GM13976 (cell line): ENCODE results near the gene CLDN2.

Source experiments
- DNase-seq: peaks from one replicate; pipeline ENCODE4 v3.0.0; 2012; ENCODE audit warnings: low spot score
- in situ Hi-C: fragments of 300-500 bp; cut with MboI; formaldehyde crosslinking; loops from one replicate; pipeline ENCODE4 v1.12.0; 2022; ENCODE audit warnings: low sequenced_read_pairs, mixed read lengths, inconsistent platforms; ENCODE audit not compliant: unreplicated experiment
- TF ChIP-seq, protein P1 (sequence below): IDR thresholded peaks from 2 replicates; pipeline ENCODE4 v1.5.1; 2012; ENCODE audit warnings: borderline replicate concordance, mild to moderate bottlenecking; ENCODE audit not compliant: insufficient read depth; ENCODE audit errors: extremely low read depth, missing control alignments, control extremely low read depth

The CLDN2 gene

DNA sequence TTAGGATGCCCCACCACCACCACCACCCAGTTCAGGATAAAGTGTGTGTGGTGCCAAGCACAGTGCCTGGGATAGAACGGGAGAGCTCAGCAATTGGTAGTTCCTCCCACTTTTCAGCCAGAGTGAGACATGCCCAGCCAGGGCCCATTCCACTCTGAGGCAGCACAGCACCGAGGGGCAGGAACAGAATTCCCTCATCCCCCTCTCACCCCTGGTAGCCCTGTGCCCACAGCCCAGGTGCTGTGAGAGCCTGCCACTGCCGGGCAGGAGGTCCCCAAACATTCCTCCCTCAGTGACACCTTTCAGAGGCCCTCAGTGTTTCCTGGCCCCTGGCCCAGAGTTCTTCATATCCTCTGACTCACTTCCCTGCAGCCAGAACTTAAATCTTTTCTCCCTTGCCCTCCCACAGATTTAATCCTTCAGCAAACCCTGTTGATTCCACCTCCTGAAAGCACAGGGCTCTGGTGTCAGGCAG is 25.2 kb upstream of the CLDN2 start:
- in situ Hi-C loops: no loop called here
- TF ChIP-seq, protein P1, sequence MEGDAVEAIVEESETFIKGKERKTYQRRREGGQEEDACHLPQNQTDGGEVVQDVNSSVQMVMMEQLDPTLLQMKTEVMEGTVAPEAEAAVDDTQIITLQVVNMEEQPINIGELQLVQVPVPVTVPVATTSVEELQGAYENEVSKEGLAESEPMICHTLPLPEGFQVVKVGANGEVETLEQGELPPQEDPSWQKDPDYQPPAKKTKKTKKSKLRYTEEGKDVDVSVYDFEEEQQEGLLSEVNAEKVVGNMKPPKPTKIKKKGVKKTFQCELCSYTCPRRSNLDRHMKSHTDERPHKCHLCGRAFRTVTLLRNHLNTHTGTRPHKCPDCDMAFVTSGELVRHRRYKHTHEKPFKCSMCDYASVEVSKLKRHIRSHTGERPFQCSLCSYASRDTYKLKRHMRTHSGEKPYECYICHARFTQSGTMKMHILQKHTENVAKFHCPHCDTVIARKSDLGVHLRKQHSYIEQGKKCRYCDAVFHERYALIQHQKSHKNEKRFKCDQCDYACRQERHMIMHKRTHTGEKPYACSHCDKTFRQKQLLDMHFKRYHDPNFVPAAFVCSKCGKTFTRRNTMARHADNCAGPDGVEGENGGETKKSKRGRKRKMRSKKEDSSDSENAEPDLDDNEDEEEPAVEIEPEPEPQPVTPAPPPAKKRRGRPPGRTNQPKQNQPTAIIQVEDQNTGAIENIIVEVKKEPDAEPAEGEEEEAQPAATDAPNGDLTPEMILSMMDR: no peak
- DNase-seq: no peak

DNA sequence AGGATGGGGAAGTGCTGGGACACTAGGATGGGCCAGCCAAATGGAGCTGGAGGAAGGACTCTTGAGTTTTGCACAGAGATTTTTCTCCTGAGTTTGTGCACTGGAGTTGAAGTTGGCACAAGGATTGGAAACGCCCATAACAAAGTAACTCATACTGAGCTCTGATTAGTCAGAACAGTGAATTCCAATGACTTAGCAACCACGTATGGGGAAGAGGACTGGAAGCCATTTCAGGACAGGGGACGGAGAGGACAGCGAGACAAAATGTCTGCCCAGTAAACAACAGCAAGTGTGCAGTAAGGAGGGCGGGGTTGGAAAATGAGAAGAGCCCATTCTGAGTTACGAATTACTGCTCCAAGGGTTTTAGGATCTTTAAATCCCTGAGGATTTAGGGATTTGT is 22.9 kb upstream of the CLDN2 start:
- in situ Hi-C loops: no loop called here
- DNase-seq: no peak
- TF ChIP-seq, protein P1: no peak

DNA sequence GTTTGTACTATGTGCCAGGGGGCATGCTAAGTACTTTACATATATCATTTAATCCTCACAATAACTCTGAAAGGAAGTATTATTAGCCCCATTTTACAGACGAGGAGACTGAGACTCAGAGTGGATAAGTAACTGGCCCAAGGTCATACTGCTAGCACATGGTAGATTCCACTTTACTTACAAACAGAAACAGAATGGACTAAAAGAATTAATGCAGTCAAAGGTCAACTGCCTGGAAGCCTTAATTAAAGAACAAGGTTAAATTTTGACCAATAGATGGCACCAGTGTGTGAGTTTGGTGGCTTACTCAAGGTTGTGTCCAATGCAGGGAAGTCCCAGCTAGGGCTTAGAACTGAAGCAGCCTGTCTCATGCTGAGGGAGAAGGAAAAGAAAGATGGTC is 21.7 kb upstream of the CLDN2 start:
- peak; percentile 52 for DNase-seq
- in situ Hi-C loops: no loop called here
- TF ChIP-seq, protein P1: peak; percentile 34

DNA sequence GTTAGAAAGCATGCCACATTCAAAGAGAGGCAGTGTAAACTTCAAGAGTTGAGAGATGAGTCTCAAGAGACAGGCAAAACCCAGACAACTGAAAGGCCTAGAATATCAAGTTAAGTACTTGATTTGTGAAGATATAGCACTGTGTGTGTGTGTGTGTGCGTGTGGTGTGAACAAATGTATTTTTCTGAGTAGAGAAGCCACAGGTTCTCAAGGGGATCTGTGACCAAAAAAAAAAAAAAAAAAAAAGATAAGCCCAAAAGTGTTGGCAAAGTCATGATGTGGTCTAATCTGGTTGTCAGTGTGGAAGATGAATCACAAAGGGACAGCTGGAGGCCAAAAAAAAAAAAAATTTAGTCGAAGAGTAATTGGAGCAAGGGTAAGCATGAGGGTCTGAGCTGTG is 20.9 kb upstream of the CLDN2 start:
- TF ChIP-seq, protein P1: no peak
- in situ Hi-C loops: no loop called here
- no peak for DNase-seq

DNA sequence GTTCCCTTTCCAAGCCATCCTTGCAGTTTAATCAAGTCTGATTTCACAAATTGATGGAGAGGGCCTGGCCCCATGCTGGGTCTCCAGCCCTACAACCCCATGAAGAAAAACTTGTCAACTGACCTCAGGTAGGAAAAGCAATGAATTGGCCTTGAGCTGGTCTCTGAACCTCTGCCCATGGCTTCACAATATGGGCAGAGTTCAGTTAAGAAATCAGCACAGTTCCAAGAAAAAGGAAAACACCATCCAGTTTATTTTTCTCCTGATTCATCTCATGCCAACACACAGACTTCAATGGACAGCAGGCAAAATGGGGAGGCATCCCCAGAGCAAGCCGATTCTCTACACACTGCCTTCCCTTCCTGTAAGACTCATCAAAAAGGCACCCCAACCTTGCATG is 20.4 kb upstream of the CLDN2 start:
- DNase-seq: no peak
- in situ Hi-C loops: no loop called here
- TF ChIP-seq, protein P1: no peak

DNA sequence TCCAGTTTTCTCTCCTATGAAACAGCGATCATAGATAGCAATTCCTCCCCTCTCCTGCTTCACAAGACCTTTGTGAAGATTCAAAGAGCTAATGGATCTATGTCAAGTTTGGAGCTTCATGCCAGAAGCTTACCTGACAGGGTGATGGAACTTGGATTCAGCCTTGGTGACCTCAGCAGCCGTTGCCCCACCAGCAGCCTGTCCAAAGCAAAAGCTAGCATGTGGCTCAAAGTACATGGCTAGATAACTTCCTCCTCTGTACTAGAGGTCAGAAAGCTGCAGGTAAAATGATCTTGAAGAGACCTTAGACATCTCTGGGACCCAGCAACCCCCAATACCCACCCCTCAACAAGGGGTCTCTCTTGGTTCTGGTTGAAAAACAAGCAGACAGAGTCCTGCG is 18.9 kb upstream of the CLDN2 start:
- no peak for DNase-seq
- TF ChIP-seq, protein P1: no peak
- in situ Hi-C loops: no loop called here

DNA sequence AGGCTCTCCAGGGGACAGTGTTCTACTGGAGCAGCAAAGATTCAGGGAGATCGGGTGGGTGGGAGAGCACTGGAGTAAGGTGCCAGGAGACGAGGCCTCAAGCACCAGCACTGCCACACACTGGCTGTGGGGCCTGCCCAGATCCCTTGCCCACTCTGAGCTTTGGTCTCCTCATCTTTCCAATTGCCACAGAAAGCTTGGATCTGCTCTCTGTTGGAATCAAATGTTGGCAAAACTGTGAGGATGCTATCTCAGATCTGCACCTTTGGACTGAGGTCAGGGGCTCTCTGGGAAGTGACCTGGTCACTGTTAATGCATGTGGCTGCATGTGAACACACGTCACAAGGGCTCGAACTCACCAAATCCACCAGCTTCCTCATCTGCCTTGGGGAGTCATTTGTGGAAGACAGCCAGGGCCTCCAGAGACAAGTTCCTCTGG is 18.4 kb upstream of the CLDN2 start:
- TF ChIP-seq, protein P1: no peak
- in situ Hi-C loops: no loop called here

More for the DNA sequence above, 18.4 kb upstream of the CLDN2 start:
- no peak for DNase-seq
